LNCAP (cell line): ENCODE measurements around the gene PANK4.

ENCODE experiments used
- TF ChIP-seq, protein P1 (sequence below): fragments of 450-650 bp; IDR thresholded peaks from 2 replicates; pipeline ENCODE4 v1.5.1; 2017; ENCODE audit warnings: mild to moderate bottlenecking

Gene PANK4

DNA sequence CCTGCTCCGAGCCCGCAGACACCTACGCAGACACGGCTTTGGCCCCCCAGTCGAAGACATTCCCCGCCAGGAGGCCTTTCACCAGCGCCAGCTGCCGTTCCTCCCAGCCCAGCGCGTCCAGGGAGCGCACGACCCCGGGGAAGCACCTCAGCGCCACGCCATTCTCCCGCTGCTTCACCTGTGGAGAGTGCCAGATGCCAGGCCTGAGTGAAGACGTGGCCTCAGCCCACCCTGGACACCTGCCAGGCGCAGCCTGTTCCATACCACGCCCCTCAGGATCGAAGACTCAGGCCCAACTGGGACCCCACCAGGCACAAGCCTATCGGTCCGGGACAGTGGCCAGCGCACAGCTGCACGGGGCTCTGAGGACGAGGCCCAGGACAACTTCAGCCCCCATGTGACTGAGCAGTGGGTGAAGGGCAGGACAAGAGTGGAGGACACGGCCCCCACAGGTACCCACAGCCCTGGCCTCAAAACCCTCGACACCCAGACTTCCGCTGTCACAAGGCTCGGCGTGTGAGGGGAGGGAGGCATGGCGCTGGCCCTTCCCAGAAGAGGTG lies 13.5 kb downstream of the PANK4 start:
- TF ChIP-seq, protein P1, sequence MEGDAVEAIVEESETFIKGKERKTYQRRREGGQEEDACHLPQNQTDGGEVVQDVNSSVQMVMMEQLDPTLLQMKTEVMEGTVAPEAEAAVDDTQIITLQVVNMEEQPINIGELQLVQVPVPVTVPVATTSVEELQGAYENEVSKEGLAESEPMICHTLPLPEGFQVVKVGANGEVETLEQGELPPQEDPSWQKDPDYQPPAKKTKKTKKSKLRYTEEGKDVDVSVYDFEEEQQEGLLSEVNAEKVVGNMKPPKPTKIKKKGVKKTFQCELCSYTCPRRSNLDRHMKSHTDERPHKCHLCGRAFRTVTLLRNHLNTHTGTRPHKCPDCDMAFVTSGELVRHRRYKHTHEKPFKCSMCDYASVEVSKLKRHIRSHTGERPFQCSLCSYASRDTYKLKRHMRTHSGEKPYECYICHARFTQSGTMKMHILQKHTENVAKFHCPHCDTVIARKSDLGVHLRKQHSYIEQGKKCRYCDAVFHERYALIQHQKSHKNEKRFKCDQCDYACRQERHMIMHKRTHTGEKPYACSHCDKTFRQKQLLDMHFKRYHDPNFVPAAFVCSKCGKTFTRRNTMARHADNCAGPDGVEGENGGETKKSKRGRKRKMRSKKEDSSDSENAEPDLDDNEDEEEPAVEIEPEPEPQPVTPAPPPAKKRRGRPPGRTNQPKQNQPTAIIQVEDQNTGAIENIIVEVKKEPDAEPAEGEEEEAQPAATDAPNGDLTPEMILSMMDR, result no peak

DNA sequence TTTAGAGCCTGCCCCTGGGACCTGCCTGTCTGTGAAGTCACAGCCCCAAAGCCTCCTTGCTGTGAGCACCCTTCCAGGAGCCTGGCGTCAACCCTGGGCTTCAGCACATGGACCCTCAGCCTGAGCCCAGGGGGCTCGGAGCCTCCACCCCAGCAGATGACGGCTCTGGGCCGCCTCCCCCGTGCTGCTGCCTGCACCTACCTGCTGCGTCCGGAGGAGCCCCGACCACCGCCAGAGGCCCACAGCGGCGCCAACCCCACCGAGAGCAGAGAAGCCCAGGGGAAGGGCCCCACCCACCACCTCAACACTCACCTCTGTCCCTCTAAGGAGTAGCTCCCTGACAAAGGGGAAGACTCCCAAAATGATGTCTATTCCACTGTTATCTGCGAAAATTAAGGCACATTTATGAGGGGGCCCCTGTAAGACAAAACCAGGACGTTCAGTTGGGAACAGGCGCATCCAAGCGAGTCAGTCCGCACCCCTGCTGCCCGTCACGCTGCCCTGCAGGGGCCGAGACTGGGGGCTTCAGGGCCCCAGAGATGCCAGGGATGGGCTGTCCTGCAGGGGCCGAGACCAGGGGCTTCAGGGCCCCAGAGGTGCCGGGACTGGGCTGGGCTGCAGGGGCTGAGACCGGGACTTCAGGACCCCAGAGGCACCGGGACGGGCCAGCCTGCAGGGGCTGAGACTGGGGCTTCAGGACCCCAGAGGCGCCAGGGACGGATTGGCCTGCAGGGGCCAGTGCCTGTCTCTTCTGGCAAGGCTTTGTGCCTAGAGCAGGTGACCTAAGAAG lies 15.8 kb downstream of the PANK4 start:
- TF ChIP-seq, protein P1, result no peak

DNA sequence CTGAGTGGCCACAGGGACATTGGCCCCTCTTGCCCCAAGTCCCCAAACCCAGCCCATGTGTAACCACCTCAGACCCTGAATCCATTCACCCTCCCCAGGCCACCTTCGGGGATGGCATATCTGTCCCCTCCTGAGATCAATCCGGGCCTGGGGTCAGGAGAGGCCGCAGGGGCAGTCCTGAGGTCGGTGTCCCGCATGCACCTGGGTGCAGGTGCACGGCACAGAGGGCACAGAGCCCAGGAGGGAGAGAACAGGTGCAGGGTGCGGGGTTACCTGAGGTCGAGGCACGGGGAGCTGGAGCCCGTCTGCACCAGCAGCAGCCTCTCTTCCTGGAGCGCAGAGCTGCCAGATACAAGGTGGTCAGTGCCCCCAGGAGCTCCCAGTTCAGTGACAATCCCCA lies 16.8 kb downstream of the PANK4 start:
- TF ChIP-seq, protein P1, result no peak

DNA sequence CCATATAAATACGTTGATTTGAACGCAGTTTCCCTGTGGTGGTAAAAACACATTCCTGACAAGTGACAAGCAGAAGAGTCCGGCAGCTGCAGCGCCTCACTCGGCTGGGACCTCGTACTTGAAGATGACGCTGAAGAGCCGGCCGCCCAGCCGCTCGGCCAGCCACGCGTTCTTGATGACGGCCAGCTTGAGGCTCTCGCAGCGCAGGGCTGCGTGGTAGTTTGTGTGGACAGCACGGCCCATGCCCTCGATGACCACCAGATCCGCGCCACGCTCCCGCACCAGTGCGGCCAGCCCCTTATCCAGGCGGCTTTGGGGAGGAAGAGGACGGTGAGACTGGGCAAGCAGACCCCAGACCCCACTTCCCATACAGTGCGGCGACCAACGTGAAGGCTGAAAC lies 17.6 kb downstream of the PANK4 start:
- TF ChIP-seq, protein P1, result no peak

DNA sequence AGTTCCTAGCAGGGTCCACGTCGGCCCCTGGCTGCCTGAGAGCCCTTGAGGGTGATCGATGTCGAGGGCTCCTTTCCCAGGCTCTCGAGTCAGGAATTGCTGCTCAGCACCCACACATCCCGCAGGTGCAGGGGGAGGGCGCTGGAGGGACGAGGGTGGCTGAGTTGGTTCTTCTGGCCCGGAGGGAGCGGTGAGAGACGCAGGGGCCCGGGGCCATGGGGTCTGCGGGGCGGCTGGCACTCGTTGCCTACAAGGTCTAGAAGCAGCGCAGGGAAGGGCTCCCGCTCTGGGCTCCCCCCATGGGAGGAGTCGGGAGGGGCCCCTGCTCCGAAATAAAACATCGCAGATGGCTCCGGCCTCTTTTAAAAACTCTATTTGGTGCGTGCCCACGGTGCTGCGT lies 18.2 kb downstream of the PANK4 start:
- TF ChIP-seq, protein P1, result no peak

DNA sequence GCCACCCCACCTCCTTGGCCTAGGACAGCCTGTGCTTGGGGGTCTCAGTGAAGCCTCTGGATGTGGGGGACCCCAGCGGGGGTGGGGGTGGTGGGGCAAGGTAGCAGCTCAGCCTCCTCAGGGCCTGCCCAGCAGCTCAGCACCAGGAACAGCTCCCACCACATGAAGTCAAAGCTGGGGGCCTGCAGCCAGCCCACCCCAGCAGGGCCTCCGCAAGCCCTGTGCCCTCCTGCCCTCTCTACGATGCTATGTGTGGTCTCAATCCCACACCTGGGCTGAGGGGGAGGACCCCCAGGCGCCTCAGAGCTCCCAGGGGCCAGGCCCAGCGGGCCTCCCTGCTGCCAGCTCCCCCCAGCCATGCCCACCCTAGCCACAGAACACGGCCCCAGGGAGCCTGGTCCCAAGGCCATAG lies 18.6 kb downstream of the PANK4 start:
- TF ChIP-seq, protein P1, result no peak

DNA sequence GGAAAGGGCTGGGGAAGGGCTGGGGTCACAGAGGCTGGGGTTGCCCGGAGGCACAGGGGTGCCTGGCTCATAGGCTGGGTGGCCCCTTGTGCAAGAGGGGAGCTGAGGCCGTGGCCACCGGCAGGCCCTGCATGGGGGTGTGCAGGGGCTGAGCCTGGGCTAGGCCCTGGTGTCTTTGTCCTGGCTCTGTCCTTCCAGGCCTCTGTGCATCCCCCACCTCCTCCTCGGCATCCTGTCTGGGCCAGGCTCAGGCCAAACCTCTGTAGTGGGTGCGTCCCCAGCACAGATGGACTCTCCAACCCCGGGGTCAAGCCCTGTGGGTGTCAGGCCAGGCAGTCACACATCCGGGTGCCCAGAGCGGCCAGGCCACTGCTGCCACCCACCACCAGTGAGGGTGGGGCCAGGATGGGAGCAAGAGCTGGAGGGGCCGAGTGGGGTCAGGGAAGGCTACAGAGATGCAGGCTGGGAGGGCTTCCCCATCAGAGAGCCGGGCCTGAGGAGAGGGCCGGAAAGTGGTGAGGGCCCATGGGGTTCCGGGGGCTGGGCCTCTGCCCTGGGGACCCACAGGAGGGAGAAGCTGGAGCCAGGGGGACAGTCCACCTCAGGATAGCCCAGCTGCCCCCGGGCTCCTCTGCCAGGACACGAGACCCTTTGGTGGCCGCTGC lies 19.4 kb downstream of the PANK4 start:
- TF ChIP-seq, protein P1, result no peak
